NCI-H446 (cell line): Measurements from ENCODE around the gene NEK9.
A peak's percentile ranks its signal among the peaks of the same experiment; 100 is the strongest.
"Not testable (repeated sequence)": the region's sequence is repeated elsewhere in the genome, so short reads cannot be mapped to it uniquely, and the experiment has no call there.

Source experiments
- DNase-seq, 2 experiments: peaks; one replicate each; lab custom pipeline; 2025; lab: John Stamatoyannopoulos, UW

The NEK9 gene

DNA sequence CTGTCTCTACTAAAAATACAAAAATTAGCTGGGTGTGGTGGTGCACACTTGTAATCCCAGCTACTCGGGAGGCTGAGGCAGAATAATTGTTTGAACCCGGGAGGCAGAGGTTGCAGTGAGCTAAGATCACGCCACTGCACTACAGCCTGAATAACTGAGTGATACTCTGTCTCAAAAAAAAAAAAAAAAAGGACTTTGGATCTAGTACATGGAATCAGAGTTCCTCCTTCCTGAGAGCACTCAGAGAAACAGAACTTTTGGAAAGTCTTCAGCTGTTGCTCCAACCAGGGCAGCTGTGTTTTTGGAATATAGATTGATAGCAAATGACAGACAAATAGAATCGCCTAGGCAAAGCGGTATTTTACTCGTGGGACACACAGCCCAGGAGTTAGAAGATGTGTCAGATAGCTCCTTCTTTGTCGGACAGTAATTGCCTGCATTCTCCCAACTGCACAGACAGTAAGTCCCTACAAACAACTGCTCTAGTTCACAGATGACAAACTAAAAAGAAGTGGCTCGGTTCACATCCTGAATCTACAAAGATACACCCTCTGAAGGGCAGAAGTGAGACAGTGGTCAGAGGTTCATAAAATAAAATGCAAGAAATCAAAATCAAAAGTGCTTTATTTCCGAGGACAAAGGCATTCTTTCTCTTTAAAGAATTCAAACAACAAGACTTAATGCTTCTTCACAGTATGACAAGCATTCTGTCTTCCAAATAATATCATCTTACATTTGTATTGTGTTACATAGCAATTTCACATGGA is 17.1 kb upstream of the NEK9 start:
- no peak for DNase-seq

DNA sequence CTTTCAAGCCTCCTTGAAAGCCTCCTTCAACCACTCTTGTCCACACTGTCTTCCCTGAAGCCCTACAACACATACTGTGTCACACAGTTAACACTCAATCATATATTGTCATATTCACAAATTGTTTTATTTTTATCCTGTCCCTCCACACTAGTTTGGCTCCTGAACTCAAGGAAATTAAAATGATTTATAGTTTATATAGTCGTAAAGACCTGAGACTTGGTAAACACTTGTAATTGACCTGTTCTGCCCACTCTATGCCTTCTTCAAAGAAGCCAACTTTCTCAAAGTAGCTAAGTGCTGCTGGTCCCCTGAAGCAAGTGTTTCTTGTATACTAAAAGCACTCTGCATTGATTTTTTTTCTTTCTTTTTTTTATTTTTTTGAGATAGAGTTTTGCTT is 15.6 kb upstream of the NEK9 start:
- no peak for DNase-seq

GRCh38 chr14:75141967-75142366 is 15.1 kb upstream of the NEK9 start:
- peak in 1 of 2 experiments; percentile 21 for DNase-seq

DNA sequence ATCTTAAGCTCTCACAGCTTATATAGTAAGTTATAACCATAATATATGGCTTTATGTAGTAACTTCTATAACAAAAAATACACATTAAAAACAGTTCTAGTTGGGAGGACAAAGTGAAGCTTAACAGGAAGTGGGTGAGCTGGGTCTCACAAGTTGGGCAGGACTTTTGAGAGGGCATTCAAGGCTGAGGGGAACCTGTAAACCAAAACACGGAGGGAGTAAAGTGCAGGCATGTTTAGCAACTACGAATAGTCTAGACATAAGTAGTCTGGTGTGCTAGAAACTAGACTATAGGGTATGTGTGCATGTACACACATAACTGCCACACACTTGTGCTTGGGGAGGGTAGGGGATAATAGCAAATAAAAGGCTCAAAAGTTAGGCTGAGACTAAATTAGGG is 14.2 kb upstream of the NEK9 start:
- no peak for DNase-seq

GRCh38 chr14:75140620-75141019 is 13.8 kb upstream of the NEK9 start:
- no peak for DNase-seq

GRCh38 chr14:75139185-75139584 is 12.3 kb upstream of the NEK9 start:
- DNase-seq = no peak

DNA sequence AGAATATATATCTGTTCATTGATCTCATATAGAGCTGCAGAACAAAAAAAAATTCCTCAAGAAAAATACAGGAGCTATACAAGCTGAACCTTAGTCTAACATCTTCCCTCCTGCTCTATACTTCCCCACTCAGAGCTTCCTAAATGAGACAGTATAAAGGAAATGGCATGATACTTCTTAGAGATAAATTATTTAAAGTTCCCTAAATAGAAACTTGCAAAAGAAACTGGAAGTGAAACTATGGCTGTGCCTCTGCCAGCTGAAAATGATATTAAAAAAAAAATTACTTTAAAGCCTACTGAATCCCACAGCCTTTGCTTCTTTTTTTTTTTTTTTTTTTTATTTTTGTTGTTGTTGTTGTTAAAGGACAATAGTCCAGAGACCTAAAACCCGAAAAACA is 11.6 kb upstream of the NEK9 start:
- DNase-seq = no peak

DNA sequence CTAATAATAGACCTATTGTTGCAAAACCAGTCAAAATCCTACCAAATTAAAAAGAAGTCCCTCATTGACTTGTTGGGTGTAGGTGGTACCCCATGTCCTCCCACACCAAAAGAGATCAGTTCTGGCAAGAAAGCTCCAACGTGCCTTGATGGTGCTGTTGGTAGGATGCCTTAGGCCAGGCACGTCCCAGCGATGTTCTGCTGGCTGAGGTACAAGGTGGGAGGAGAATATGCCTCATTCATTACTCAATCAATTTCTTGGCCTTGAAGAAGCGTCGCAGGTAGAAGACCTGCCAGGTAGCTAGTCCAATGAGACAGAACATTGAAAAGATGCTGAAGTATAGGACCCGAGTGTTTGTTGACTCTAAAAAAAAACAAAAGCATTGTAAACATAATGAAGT is 7.8 kb upstream of the NEK9 start:
- DNase-seq = no peak

GRCh38 chr14:75133597-75133996 is 6.7 kb upstream of the NEK9 start:
- DNase-seq = no peak

DNA sequence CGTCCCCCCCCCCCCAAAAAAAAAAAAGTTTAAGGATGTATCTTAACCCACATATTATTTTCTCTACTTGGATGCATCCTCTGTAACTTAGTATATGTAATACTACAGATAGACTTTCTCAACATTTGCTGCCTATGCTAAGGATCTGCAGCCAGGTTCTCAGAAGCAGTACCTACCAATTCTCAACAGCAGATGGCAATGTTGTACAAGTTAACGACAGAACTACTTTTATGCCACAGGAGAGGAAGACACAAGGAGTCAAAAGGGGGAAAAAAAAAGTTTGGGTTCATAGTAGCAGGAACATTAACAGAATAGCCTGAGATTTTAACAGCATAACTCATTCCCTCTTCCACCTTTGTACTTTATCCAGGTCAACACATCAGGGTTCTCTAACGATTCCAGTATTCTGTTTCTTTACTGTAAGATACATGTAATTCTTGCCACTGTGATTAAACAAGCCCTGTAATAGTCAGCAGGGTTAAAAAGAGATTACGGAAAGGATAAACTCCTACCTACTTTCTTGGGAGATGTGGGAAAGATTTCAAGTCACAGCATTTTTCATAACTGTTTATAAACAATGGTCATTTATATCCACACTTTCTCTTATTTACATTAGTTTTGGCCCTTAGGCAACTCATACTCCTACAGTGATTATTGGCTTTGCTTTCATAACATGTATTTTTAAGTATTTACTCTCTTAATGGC is 5.7 kb upstream of the NEK9 start:
- DNase-seq = peak; percentile 75 to 79

GRCh38 chr14:75128596-75128990 is 1.7 kb upstream of the NEK9 start:
- DNase-seq = no peak

- no peak for DNase-seq
These were observed 1.2 kb upstream of the NEK9 start for GRCh38 chr14:75127903-75128595.

DNA sequence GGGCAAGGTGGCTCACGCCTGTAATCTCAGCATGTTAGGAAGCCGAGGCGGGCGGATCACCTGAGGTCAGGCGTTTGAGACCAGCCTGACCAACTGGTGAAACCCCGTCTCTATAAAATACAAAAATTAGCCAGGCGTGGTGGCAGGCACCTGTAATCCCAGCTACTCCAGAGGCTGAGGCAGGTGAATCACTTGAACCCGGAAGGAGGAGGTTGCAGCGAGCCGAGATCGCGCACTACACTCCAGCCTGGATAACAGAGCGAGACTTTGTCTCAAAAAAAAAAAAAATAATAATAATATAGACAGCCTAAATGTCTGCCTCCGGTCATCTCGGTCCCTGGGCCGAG is 599 bp upstream of the NEK9 start:
- not testable (repeated sequence) for DNase-seq

DNA sequence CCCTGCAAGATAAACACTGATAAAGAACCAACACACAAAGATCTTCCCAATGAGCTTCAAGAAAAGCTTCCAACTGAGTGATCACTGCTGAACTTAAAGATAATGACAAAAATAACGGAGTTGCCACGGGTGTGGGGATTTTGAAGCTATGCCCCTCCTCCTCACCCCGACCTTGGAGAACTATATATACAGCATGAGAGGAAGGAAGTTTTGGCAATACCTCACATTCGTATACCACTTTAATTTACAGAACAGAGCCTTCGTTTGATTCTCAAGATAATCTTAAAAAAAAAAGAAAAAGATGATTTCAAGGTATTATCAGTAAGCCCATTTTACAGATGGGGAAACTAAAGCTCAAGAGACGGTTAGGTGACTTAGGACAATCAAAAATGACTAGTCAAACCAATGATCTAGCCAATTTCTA is 715 bp downstream of the NEK9 start:
- DNase-seq = no peak

- no peak for DNase-seq
These were observed 1.2 kb downstream of the NEK9 start for GRCh38 chr14:75125617-75126016.

DNA sequence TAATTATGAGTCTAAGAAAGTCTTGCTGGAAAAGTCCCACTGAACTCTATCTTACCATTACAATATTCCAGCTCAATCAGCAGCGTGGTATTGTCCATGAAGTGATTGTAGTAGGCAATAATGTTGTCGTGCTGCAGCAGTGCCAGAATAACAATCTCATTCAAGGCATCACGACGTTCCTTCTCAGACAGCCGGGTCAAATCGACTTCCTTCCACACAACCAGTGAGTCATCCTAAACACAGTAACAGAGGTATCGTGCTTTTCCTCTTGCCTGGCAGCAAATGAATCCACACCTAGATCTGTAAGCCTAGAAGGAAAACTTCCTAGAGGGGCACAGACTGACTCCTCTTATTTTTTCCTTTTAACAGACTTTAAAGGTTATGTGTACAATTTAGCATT is 2.9 kb downstream of the NEK9 start:
- no peak for DNase-seq

GRCh38 chr14:75121552-75121951 is 5.3 kb downstream of the NEK9 start:
- no peak for DNase-seq

GRCh38 chr14:75120541-75121291 is 6.1 kb downstream of the NEK9 start:
- no peak for DNase-seq

DNA sequence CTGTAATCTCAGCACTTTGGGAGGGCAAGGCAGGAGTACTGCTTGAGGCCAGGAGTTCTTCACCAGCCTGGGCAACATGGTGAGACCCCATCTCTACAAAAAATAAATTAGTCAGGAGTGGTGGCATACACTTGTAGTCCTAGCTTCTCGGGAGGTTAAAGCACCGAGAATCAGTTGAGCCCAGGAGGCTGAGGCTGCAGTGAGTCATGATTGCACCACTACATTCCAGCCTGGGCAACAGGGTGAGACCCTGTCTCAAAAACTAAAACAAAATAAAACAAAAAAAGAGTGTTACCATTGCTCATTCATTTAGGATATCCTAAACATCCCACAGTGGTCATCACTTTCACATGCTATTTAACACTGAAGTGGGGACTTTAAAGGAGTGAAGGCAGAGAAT is 7.8 kb downstream of the NEK9 start:
- DNase-seq = no peak

DNA sequence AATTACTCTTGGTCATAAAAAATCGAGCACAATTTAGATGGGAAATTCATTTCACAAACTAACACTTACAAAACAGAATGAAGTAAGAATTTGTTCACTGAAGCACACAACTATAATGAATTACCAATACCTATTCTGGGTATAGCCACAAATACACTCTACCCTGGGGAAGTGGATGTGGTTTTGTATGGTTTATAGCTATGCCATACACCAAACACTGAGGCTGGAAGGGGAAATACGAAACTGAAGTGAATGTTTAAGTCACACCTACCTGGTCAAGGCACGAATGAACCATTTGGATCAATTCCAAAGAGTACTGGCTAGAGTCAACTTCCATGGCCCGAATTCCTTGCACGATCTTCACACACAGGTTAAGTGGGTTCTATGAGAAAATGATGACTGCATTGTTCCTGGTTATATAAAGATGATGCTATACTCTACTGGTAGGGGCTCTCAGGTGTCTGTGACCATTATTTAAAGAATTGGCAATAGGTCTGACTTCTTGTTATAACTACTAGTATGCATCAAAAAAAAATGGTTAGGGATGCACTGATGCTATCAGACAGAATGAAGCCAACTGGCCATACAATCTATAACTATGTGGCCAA is 12.8 kb downstream of the NEK9 start:
- DNase-seq = no peak

DNA sequence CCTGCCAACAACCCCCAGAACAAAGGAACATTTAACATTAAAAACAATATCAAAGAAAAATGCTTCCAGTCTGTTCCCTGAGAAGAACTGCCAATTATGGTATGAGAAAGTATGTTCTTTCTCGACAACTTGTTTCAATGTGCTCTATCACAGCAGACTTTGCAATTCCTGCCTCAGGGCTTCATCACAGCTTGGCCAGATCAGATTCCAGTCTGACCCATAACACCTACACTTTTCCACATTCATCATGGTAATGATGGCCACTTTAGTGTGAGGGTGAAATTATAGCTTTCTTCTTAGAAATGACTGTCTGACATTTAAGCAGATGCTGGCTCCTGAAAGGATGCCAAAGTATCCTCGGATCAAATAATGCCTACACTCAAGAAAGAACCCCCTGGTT is 17.0 kb downstream of the NEK9 start:
- no peak for DNase-seq

DNA sequence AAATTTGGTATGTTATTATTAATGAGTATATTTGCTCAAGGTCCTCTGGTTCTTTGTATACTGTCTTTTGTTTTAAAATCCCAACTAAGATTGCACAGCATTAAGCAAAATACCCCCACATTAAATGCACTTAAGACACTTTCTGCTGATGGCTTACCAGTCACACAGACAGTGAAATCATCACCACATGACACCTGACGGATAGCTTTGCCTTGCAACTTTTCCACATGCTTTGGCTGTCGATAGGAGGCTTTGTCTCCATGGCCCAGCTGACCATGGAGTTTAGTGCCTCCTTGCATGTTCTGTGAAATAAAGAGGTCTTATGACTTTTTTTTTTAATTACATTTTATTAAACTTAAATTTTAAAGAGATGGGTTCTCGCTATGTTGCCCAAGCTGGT is 19.7 kb downstream of the NEK9 start:
- DNase-seq = no peak
